ENCODE results near the gene RFX4. TPM values are rescaled to one million over a fixed set of nuclear protein-coding genes. Genes with fewer than 3 reads are reported as not detected.

The RFX4 gene
- total RNA-seq, 1 donor from 2014 or later, result not detected

DNA sequence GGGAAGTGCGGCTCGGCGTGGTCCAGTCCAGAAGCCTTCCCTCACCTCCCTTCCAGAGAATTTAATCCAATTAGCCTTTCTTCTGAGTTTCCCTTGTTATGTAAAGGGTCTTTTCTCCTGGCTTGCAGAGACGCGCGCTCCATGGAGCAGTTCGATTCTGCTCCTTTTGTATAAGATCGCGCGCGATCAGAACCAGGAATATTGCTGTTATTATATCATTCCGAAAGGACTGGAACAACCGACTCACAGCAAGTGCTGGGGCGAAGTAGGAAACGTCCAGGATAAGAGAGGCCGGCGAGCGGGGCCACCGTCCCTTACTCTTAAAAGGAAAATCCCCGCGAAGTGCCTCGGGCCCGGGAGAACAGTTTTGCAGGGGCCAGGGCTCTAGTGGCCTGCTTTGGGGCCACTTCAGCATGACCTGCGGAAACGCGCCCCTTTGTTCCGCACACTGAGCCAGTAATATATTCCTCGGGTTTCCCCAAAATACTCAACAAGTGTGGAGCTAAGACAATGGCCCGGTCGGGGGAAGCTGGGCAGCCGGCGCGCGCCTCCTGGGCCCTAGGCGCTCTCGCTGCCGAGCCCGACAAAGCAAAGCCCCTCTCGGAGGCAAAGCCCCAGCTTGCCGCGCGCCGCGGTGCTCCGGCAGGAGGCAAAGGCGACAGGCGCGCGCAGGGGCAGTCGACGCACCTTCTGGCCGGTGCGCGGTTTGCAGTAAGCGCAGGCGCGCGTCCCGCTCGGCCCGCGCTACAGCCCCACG, 2.9 kb downstream of the RFX4 start:
- peaks cover 4% of the 10 kb centered on the region for H3K9me3 Mint-ChIP-seq (ENCODE audit: unreplicated experiment)
- DNase-seq (ENCODE audit: low spot score), result peak; percentile 41
- no peak overlapping the region for H3K27ac Mint-ChIP-seq (ENCODE audit: unreplicated experiment)
- H3K4me1 Mint-ChIP-seq (ENCODE audit: unreplicated experiment), result peaks cover 25% of the 10 kb centered on the region
- H3K27me3 Mint-ChIP-seq (ENCODE audit: unreplicated experiment), result peaks cover 27% of the 10 kb centered on the region
- TF ChIP-seq, protein P1, sequence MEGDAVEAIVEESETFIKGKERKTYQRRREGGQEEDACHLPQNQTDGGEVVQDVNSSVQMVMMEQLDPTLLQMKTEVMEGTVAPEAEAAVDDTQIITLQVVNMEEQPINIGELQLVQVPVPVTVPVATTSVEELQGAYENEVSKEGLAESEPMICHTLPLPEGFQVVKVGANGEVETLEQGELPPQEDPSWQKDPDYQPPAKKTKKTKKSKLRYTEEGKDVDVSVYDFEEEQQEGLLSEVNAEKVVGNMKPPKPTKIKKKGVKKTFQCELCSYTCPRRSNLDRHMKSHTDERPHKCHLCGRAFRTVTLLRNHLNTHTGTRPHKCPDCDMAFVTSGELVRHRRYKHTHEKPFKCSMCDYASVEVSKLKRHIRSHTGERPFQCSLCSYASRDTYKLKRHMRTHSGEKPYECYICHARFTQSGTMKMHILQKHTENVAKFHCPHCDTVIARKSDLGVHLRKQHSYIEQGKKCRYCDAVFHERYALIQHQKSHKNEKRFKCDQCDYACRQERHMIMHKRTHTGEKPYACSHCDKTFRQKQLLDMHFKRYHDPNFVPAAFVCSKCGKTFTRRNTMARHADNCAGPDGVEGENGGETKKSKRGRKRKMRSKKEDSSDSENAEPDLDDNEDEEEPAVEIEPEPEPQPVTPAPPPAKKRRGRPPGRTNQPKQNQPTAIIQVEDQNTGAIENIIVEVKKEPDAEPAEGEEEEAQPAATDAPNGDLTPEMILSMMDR (IDR thresholded peaks at IDR 0.05; ENCODE audit: unreplicated experiment), result no peak
- H3K4me3 Mint-ChIP-seq (ENCODE audit: unreplicated experiment), result no peak overlapping the region
- no peaks in the 10 kb centered on the region for H3K36me3 Mint-ChIP-seq (ENCODE audit: low read depth, unreplicated experiment)

DNA sequence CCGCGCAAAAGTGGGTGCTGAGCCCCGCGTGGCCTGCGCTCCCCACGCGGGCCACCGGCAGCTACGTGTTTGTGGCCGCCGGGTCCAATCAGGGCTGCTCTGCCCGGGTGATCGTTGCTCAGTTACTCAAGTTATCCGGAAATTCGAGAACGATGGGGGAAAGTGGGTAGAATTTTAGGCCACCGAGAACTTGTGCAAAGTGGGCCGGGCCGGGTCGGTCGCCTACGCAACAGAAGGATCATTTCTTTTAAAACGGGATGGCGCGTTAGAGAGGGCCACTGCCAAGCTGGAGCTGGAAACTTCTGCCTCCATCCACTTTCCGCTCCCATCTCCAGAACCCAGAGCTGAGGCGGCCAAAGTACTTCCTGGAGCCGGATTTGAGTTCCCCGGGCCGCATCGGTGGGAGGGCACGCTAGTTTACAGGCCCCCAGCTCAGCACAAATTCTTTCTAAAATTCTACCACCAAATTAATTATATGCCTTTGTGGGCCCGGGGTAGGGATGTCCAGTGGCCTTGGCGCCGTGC, 3.5 kb downstream of the RFX4 start:
- TF ChIP-seq, protein P1 (IDR thresholded peaks at IDR 0.05; ENCODE audit: unreplicated experiment), result no peak
- Mint-ChIP-seq H3K4me3 (ENCODE audit: unreplicated experiment) (peak overlapping the region; percentile 79), H3K27ac (ENCODE audit: unreplicated experiment) (no peak overlapping the region), H3K36me3 (ENCODE audit: low read depth, unreplicated experiment) (no peaks in the 10 kb centered on the region), H3K27me3 (ENCODE audit: unreplicated experiment) (peaks cover 27% of the 10 kb centered on the region), H3K4me1 (ENCODE audit: unreplicated experiment) (peaks cover 25% of the 10 kb centered on the region), H3K9me3 (ENCODE audit: unreplicated experiment) (peaks cover 4% of the 10 kb centered on the region)
- DNase-seq (ENCODE audit: low spot score), result no peak

DNA sequence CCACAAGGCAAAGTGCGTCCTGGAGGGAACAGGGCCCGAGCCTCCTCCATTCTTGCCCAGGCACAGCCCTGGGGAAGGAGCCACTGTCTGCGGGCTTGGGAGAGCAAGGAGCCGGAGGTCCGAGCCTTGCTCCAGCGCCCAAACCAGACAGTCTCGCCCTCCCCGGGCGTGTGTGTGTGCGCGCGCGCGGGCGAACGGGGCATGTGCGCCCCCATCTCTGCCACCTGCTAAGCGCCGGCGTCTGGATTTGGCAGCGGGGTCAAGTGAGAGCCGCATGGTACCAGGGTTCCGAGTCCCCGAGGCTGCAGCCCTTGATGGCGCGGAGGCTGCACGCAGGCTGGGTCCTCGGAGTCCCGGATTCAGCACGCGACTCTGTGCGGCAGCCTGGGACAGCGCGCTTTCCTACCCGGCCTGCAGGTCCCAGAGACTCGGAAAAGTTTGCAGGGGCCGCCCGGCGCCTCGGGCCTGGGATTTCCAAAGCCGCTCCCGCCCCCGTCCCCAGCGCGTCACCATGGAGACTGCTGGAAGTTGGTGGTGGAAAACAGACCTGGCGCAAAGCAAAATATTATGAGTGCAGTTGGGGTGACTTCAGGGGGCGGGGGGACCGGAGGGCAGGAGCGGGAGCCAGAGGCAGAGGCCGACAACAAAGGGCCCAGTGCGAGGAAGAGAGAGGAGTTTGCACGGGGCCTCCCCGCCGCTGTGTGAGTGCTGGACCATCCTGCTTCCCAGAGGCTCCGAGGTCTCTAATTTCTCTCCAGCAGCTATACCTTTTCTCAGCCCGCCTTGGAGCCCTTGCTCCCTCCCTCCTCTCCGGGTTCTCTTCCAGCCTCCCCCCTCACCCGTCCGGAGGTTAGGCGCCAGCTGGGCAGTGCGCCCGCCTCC, 4.2 kb downstream of the RFX4 start:
- peak; percentile 51 for DNase-seq (ENCODE audit: low spot score)
- H3K27ac Mint-ChIP-seq (ENCODE audit: unreplicated experiment), result no peak overlapping the region
- H3K4me3 Mint-ChIP-seq (ENCODE audit: unreplicated experiment), result peak overlapping the region; percentile 79
- peaks cover 26% of the 10 kb centered on the region for H3K27me3 Mint-ChIP-seq (ENCODE audit: unreplicated experiment)
- peaks cover 4% of the 10 kb centered on the region for H3K9me3 Mint-ChIP-seq (ENCODE audit: unreplicated experiment)
- no peaks in the 10 kb centered on the region for H3K36me3 Mint-ChIP-seq (ENCODE audit: low read depth, unreplicated experiment)
- H3K4me1 Mint-ChIP-seq (ENCODE audit: unreplicated experiment), result peaks cover 23% of the 10 kb centered on the region
- TF ChIP-seq, protein P1 (IDR thresholded peaks at IDR 0.05; ENCODE audit: unreplicated experiment), result no peak

DNA sequence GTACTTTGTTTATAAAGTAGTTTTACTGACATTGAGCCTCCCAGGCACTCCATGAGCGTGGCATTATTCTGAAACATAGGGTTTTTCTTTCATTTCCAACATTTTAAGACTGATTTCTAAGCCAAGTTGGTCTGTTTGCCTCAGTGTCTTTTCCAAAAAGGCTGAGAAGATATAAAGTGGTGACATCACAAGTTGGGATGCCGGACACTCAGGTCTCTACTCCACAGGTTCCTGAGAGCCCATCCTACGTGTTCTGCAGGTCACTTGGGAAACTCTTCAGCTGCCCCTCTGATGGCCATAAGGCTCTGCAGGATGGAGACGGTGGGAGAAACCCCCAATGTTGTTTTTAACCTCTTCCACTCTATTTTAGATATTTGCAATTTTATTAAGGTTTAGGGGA, 6.0 kb downstream of the RFX4 start:
- TF ChIP-seq, protein P1 (IDR thresholded peaks at IDR 0.05; ENCODE audit: unreplicated experiment), result no peak
- peaks cover 17% of the 10 kb centered on the region for H3K4me1 Mint-ChIP-seq (ENCODE audit: unreplicated experiment)
- H3K27ac Mint-ChIP-seq (ENCODE audit: unreplicated experiment), result no peak overlapping the region
- H3K27me3 Mint-ChIP-seq (ENCODE audit: unreplicated experiment), result peaks cover 15% of the 10 kb centered on the region
- H3K4me3 Mint-ChIP-seq (ENCODE audit: unreplicated experiment), result no peak overlapping the region
- H3K9me3 Mint-ChIP-seq (ENCODE audit: unreplicated experiment), result peaks cover 4% of the 10 kb centered on the region
- no peak for DNase-seq (ENCODE audit: low spot score)
- no peaks in the 10 kb centered on the region for H3K36me3 Mint-ChIP-seq (ENCODE audit: low read depth, unreplicated experiment)
